ENCODE data around the gene MAP3K13. TPM values are rescaled to one million over a fixed set of nuclear protein-coding genes. Genes with fewer than 3 reads are reported as not detected.
A peak's percentile ranks its signal among the peaks of the same experiment; 100 is the strongest.

MAP3K13 gene
- total and polyA plus RNA-seq, 12 donors: 30.1 to 66.0 (median 46.4) TPM

GRCh38 chr3:185361920-185362319, 1.0 kb upstream of the MAP3K13 start:
- intact Hi-C loops (cut with DNase I): no loop called here
- WGBS, 4 donors: 43 to 65% (median 46%) methylated on average over 2 of the region's 2 CpGs

GRCh38 chr3:185363662-185364203, 797 bp downstream of the MAP3K13 start:
- Histone ChIP-seq H3K27ac (peak overlapping the region; percentile 2 to 77 (median 52)), H3K36me3 (replicated peaks in 1 of 2) (no peaks in the 10 kb centered on the region), H3K27me3 (no peaks in the 10 kb centered on the region), H3K4me1 (replicated peaks in 1 of 2) (peaks cover 0 to 15% of the 10 kb centered on the region in 2 donors), H3K9me3 (replicated peaks in 1 of 3) (no peaks in the 10 kb centered on the region), H3K4me3 (peak overlapping the region in 3 of 4 donors; percentile 6 to 54 (median 8))
- intact Hi-C loops (cut with DNase I): no loop called here
- TF ChIP-seq, protein P1, sequence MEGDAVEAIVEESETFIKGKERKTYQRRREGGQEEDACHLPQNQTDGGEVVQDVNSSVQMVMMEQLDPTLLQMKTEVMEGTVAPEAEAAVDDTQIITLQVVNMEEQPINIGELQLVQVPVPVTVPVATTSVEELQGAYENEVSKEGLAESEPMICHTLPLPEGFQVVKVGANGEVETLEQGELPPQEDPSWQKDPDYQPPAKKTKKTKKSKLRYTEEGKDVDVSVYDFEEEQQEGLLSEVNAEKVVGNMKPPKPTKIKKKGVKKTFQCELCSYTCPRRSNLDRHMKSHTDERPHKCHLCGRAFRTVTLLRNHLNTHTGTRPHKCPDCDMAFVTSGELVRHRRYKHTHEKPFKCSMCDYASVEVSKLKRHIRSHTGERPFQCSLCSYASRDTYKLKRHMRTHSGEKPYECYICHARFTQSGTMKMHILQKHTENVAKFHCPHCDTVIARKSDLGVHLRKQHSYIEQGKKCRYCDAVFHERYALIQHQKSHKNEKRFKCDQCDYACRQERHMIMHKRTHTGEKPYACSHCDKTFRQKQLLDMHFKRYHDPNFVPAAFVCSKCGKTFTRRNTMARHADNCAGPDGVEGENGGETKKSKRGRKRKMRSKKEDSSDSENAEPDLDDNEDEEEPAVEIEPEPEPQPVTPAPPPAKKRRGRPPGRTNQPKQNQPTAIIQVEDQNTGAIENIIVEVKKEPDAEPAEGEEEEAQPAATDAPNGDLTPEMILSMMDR (IDR thresholded peaks at IDR 0.05): no peak
- TF ChIP-seq POLR2A (IDR thresholded peaks at IDR 0.05): no peak
- peak in 1 of 7 donors; percentile 16 for DNase-seq
- WGBS, 4 donors: 2 to 8% (median 4%) methylated on average over 8 of the region's 8 CpGs

More at GRCh38 chr3:185361920-185362319, 1.0 kb upstream of the MAP3K13 start:
- Histone ChIP-seq H3K4me1 (replicated peaks in 1 of 2) (peaks cover 0 to 15% of the 10 kb centered on the region in 2 donors), H3K27ac (peak overlapping the region in 2 of 5 donors; percentile 7 to 15), H3K27me3 (no peaks in the 10 kb centered on the region), H3K4me3 (no peak overlapping the region), H3K36me3 (replicated peaks in 1 of 2) (no peaks in the 10 kb centered on the region), H3K9me3 (replicated peaks in 1 of 3) (no peaks in the 10 kb centered on the region)
- no peak for DNase-seq
- no peak for TF ChIP-seq POLR2A (IDR thresholded peaks at IDR 0.05)
- TF ChIP-seq, protein P1 (IDR thresholded peaks at IDR 0.05): no peak

GRCh38 chr3:185365291-185366073, 2.5 kb downstream of the MAP3K13 start:
- no peak for TF ChIP-seq POLR2A (IDR thresholded peaks at IDR 0.05)
- TF ChIP-seq, protein P1 (IDR thresholded peaks at IDR 0.05): no peak
- intact Hi-C loops (cut with DNase I): no loop called here
- no peaks in the 10 kb centered on the region for H3K36me3 ChIP-seq (replicated peaks in 1 of 2)
- no peak for DNase-seq
- no peaks in the 10 kb centered on the region for H3K27me3 ChIP-seq
- peak overlapping the region in 1 of 4 donors; percentile 54 for H3K4me3 ChIP-seq
- no peaks in the 10 kb centered on the region for H3K9me3 ChIP-seq (replicated peaks in 1 of 3)
- no peak overlapping the region for H3K27ac ChIP-seq
- H3K4me1 ChIP-seq (replicated peaks in 1 of 2): peaks cover 0 to 15% of the 10 kb centered on the region in 2 donors
- WGBS, 4 donors: 65 to 90% (median 68%) methylated on average over 3 of the region's 3 CpGs

- Histone ChIP-seq H3K4me3 (no peak overlapping the region), H3K27ac (no peak overlapping the region), H3K36me3 (replicated peaks in 1 of 2) (no peaks in the 10 kb centered on the region), H3K9me3 (replicated peaks in 1 of 3) (no peaks in the 10 kb centered on the region), H3K4me1 (replicated peaks in 1 of 2) (peaks cover 0 to 16% of the 10 kb centered on the region in 2 donors), H3K27me3 (no peaks in the 10 kb centered on the region)
- TF ChIP-seq, protein P1 (IDR thresholded peaks at IDR 0.05): no peak
- no peak for TF ChIP-seq POLR2A (IDR thresholded peaks at IDR 0.05)
- intact Hi-C loops (cut with DNase I): no loop called here
- WGBS, 4 donors: 88 to 96% (median 93%) methylated on average over 1 of the region's 1 CpG
- DNase-seq: no peak
Measured at GRCh38 chr3:185366074-185366335, 3.1 kb downstream of the MAP3K13 start.

Data from adrenal gland (tissue), 12 donors.